HL-60 (cell line): ENCODE results near the gene KAT2B.

Source experiments
- DNase-seq, 2 experiments: peaks; one replicate each; pipeline ENCODE4 v3.0.0-alpha.2; 2010 to 2020; ENCODE audit warnings: low read depth in 1 of 2, low spot score in 1 of 2
- H3K27ac ChIP-seq: fragments of 250-450 bp; sonication (Bioruptor Pico); replicated peaks from 2 replicates; pipeline ENCODE4 v1.5.1; 2020; ENCODE audit warnings: mild to moderate bottlenecking, moderate library complexity
- H3K27me3 ChIP-seq: fragments of 250-450 bp; sonication (Bioruptor Pico); 2 replicates; pipeline ENCODE4 v1.5.1; 2021; ENCODE audit warnings: mild to moderate bottlenecking, moderate library complexity; ENCODE audit not compliant: insufficient read depth, poor library complexity, severe bottlenecking
- H3K4me3 ChIP-seq: replicated peaks from 2 replicates; pipeline ENCODE4 v1.5.1; 2011; ENCODE audit warnings: mild to moderate bottlenecking, control low read depth, low read length; ENCODE audit not compliant: insufficient read depth
- CTCF ChIP-seq: IDR thresholded peaks from one replicate; pipeline ENCODE4 v1.5.1; 2011; ENCODE audit warnings: low read length, control low read depth, inconsistent platforms; ENCODE audit not compliant: insufficient read depth
- GABPA ChIP-seq: IDR thresholded peaks from 2 replicates; pipeline ENCODE4 v1.6.1; 2012; ENCODE audit warnings: low read depth
- POLR2AphosphoS5 ChIP-seq: IDR thresholded peaks from 2 replicates; pipeline ENCODE4 v1.6.1; 2012; ENCODE audit warnings: low read depth
- REST ChIP-seq: IDR thresholded peaks from 2 replicates; pipeline ENCODE4 v1.6.1; 2012; ENCODE audit warnings: low read depth; ENCODE audit not compliant: insufficient replicate concordance
- SPI1 ChIP-seq: IDR thresholded peaks from 2 replicates; pipeline ENCODE4 v1.6.1; 2012; ENCODE audit warnings: low read depth, mild to moderate bottlenecking, borderline replicate concordance

KAT2B gene

GRCh38 chr3:20101041-20101440, 60.8 kb downstream of the KAT2B start:
- Histone ChIP-seq H3K27ac (no peak overlapping the region), H3K4me3 (no peak overlapping the region), H3K27me3 (no peaks in the 10 kb centered on the region)
- no peak for TF ChIP-seq GABPA
- TF ChIP-seq CTCF = no peak
- TF ChIP-seq SPI1 = no peak
- TF ChIP-seq POLR2AphosphoS5 = no peak
- TF ChIP-seq REST = no peak
- no peak for DNase-seq

- Histone ChIP-seq H3K27ac (no peak overlapping the region), H3K4me3 (no peak overlapping the region), H3K27me3 (no peaks in the 10 kb centered on the region)
- TF ChIP-seq REST = no peak
- no peak for TF ChIP-seq GABPA
- no peak for TF ChIP-seq POLR2AphosphoS5
- no peak for TF ChIP-seq SPI1
- TF ChIP-seq CTCF = no peak
- no peak for DNase-seq
Observed at GRCh38 chr3:20103731-20104130, 63.5 kb downstream of the KAT2B start.

GRCh38 chr3:20104167-20104661, 64.0 kb downstream of the KAT2B start:
- Histone ChIP-seq H3K27me3 (no peaks in the 10 kb centered on the region), H3K4me3 (no peak overlapping the region), H3K27ac (no peak overlapping the region)
- peak in 1 of 2 experiments; percentile 55 for DNase-seq
- TF ChIP-seq POLR2AphosphoS5 (peak; percentile 37; the same call in 1 of the 2 replicates), REST (no peak), GABPA (no peak), SPI1 (peak; percentile 54; the same call in 1 of the 2 replicates), CTCF (no peak)
